Measurements from ENCODE around the gene ERC1.
"Not testable (repeated sequence)": the region's sequence is repeated elsewhere in the genome, so short reads cannot be mapped to it uniquely, and the experiment has no call there.

Gene ERC1

DNA sequence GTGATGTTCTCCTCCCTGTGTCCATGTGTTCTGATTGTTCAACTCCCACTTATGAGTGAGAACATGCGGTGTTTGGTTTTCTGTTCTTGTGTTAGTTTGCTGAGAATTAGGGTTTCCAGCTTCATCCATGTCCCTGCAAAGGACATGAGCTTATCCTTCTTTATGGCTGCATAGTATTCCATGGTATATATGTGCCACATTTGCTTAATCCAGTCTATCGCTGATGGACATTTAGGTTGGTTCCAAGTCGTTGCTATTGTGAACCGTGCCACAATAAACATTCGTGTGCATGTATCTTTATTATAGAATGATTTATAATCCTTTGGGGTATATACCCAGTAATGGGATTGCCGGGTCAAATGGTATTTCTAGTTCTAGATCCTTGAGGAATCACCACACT is 264.1 kb downstream of the ERC1 start:
- not testable (repeated sequence) for DNase-seq

DNA sequence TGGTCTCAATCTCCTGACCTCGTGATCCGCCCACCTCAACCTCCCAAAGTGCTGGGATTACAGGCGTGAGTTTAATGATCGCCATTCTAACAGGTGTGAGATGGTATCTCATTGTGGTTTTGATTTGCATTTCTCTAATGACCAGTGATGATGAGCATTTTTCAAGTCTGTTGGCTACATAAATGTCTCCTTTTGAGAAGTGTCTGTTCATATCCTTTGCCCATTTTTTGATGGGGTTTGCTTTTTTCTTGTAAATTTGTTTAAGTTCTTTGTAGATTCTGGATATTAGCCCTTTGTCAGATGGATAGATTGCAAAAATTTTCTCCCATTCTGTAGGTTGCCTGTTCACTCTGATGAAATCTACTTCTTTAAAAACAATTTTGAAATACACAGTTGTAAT is 264.8 kb downstream of the ERC1 start:
- DNase-seq: not testable (repeated sequence)

DNA sequence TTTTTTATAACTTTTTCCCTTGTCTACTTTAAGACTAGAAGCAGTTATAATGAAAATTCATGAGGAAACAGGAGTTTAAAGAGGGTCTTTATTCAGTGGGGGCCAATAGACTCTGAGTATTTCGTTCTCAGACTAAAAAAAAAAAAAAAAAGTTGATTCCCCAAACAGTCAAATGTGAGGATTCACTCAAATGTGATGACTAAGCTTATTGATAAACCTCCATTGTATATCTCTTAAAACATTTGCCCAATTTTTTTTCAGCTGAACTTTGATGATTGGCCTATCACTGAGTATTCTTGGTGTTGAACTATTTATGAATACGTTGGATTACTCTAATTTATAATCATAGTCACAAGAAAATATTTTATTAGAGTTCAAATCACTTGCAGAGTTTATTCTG is 265.3 kb downstream of the ERC1 start:
- no peak for DNase-seq

DNA sequence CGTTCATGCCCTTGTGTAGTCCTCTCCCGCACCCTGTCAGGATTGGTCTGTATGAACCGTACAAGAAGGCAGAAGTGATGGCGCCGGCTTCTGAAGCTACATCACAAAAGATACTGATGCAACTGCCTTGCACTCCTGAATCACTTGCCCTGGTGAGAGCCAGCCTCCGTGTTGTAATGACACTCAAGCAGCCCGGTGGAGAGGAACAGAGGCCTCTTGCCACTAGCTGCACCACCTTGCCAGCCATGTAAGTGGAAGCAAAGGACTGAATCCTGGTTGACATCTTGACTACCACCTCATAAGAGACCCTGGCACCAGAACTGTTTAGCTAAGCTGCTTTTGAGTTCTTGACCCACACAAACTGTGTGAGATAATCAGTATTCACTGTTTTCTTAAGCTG is 266.0 kb downstream of the ERC1 start:
- DNase-seq: no peak

DNA sequence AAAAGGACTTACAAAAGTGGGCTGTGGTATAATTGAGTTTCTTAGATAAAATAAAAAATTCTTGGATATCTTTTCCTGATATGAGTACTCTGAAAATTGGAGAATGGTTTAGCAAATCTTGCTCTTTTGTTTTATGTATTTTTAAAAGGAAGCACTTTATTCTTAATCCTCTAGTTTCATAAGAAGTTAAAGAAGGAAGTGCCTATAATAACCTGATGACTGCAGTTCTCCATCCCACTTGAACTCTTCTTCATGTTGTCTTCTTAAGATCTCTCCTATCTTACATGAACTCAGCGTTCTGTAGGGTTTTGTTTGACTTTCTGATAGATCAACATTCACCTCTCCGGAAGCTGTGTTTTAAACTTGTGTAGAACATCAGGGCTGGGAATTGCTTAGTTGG is 271.0 kb downstream of the ERC1 start:
- no peak for DNase-seq

DNA sequence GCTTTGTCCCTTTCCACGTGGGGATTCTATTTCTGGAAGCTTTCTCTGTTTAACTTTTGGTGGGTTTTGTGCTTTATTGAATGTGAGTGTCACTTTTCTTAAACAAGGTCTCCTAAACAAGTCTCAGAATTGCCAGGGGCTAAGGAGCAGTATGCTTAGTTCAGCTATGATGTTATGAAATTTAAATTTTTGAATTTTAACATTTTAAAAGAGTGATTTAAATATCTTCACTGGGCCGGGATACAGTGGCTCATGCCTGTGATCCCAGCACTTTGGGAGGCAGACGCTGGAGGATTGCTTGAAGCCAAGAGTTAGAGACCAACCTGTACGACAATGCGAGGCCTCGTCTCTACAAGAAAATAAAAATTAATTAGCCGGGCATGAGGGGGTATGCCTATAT is 276.2 kb downstream of the ERC1 start:
- no peak for DNase-seq

DNA sequence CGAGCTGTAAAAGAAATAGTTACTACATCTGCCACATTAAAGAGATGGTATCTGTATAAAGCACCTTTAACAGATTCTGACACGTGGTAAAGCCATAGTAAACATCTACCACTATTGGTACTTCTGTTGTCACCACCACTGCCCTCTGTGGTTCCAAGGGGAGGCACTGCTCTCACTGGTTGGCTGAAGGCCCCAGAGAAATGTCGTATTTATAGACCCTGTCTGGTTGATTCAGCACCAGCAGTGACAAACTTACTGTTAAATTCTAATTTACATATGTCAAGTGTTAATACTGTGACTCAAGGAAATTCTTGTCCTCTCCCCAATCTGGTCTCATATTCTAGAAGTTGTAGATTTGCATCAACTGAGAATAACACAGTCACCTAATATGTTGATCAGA is 281.1 kb downstream of the ERC1 start:
- no peak for DNase-seq

DNA sequence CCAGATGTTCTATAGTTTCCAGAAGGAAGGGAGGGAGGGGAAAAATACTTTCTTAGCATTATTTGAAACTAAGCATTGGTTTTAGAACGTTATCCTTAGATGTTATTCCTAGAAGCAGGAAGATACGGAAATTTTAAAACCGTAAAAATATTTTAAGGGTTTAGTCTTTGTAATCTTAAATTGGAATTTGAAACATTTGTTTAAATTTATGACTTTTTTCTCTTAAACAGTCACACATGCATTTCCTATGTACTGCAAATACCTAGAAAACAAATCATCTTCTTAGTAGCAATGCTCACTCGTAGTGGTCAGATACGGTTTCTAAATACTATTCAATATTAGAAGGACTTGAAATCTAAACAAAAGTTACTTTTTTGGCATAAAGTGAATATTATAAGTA is 282.0 kb downstream of the ERC1 start:
- DNase-seq: no peak

DNA sequence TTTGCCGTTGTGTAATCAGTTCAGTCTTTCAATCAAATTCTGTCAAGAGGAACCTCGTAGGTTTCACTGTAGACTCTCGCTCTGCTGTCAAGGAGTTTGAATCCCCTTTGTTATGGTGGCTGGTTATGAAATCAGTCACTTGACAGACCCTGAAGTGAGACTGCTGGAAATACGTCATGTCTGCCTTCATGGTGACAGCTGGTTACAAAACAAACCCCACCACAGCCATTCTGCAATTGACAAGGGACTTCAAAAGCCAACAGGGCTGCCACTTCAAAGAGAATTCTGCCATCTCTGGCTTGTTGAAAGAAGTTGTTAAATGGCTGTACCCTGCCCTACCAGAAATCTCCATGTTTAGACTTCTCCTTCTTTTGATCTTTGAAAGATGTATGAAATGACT is 286.9 kb downstream of the ERC1 start:
- peak; percentile 20 for DNase-seq

DNA sequence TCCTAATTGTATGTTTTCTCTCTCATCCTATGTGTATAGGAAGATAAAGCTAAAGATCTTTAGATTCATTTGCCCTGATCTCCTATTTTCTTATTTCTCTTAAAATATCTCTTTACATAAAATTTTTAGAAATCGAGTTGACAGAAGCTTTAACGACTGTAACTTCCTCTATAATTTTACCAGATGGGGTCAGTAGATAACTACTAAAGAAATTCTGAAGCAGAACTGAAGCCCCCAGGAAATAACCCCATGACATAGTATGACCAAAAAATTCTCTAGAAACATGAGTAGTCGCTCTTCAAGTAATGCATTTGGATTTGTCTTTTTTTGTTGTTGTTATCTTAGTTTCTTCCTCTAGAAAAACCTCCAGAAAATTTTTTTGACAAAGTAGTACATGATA is 288.0 kb downstream of the ERC1 start:
- DNase-seq: no peak

DNA sequence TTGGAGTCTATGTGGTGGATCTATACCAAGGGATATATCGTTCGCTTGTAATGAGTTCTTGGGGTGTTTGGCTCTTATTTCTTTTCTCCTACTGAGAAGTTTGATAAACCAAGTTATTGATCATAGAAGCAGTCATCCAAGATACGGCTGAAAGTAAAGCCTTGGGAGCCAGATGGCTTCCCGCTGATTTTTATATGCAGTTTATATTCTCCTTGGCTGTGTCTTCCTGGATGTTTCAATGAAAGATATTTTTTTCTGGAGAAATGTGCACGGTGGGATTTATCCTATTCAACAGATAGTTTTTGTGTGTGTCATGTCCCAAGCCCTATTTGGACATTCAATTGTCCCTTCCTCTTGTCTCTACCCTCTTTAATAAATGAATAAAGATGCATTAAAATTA is 289.0 kb downstream of the ERC1 start:
- no peak for DNase-seq

DNA sequence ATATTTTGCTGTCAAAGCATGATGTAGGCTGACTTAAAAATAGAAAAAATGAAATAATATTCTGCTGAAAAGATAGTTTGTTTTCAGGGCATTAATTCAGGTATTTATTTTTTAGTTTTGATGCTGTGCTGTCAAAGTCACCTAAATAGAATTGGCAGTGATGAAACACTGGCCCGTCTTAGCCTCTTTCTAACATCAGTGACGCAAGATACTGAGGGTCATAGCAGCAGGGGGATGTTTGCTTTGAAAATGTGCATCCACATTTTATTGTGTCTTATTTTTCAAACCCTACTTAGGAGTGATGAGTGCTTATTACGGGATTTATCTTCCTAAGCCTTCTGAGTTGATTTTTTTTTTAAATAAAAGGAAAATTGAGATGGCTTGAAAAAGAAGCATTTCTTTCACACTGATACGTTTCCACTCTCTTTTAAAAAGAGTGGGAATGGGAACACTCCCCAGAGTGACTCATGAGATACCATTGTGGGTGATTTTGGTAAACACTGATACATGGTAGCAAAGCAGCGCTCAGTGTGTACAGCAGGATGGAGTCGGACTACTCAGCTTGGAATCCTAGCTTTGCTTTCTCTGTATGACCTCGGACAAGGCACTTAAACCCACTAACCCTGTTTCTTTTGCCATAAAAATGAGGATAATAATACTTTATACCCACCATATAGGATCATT is 290.8 kb downstream of the ERC1 start:
- no peak for DNase-seq

DNA sequence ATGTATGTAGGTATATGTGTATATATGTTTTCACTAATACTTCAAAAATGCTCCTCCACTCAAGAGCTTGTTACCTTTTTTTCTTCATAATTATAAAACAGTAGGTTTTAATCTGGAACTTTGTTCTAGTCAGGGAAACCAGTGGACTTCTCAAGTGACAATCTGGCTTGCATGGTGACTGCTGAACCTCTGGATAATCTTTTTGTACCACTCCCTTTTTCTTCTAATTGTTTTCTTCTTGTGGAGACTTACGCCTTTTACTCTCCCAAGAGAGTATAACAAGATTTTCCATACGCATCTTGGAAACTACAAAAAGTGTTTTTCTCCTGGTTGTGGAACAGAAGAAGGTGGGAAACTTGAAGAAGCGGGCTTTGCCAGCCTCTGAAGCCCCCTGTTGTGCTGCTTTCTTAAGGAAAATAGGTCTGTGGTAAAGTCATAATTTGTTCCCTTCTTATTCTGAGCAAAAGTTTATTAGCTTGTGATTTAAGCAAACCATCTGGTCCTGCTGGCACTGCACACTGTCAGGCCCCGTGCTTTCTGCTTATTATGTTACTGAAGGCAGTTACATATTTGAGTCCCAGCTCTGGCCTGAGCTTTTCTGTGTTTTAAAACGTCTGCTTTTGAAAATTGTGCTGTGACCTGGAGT is 291.8 kb downstream of the ERC1 start:
- no peak for DNase-seq

DNA sequence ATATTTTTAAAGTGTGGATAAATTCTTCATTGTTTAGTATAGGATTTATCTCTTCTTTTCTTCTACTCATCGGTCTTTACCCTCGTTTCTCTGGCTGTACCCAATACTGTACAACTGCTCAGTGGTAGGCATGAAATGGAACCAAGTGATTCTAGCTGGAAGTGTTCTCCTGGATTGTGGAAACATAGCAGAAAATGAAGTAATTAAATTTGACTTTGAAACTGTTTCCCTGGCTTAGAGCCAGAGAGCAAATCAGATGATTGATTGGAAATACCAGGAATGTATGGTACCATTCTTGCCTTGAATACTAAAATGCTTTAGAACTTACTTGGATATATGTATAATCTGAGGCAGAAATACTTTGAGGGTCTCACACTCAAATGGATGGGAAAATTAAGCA is 292.3 kb downstream of the ERC1 start:
- DNase-seq: no peak

DNA sequence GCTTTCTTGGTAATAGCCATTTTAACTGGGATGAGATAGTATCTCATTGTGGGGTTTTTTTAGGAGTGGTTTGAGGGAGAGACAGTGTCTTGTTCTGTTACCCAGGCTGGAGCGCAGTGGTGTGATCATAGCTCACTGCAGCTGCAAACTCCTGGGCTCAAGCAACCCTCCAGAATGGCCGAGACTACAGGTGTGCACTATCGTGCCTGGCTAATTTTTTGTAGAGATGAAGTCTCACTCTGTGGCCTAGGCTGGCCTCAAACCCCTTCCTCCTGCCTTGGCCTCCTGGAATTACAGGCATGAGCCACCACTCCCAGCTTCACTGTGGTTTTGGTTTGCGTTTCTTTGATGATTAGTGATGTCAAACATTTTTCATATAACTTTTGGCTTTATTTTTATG is 293.6 kb downstream of the ERC1 start:
- no peak for DNase-seq

DNA sequence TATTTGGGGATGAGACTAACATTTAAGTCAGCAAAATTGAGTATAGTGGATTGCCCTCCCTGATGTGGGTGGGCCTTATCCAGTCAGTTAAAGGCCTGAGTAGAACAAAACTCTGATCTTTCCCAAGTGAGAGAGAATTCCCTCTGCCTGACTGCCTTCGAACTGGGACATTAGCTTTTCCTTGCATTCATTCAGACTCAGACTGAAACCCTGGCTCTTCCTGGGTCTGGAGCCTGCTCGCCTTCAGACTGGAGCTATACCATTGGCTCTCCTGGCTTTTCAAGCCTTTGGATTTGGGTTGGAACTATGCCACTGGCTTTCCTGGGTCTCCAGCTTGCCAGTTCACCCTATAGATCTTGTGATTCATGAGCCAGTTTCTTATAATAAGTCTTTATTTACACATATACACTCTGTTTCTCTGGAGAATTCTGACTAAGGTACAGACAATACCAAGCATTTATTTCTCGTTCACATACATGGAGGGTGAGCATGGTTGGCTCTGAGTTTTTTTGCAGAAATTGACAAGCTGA is 296.5 kb downstream of the ERC1 start:
- no peak for DNase-seq

DNA sequence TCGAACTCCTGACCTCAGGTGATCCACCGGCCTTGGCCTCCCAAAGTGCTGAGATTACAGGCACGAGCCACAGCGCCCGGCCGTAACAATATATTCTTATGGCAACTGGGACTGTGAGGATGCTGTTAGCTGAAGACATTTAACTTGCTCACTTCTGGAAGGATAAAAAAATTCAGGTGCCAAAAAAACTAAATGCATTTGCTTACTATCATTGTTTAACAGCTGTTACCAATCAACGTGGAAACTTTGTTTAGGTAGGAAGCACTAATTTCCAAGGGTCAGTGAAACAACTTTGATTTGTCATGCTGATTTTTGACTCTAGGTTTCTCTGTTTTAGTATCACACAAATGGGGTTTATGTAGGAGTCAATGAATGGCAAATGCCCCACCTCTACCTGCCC is 297.3 kb downstream of the ERC1 start:
- DNase-seq: no peak

DNA sequence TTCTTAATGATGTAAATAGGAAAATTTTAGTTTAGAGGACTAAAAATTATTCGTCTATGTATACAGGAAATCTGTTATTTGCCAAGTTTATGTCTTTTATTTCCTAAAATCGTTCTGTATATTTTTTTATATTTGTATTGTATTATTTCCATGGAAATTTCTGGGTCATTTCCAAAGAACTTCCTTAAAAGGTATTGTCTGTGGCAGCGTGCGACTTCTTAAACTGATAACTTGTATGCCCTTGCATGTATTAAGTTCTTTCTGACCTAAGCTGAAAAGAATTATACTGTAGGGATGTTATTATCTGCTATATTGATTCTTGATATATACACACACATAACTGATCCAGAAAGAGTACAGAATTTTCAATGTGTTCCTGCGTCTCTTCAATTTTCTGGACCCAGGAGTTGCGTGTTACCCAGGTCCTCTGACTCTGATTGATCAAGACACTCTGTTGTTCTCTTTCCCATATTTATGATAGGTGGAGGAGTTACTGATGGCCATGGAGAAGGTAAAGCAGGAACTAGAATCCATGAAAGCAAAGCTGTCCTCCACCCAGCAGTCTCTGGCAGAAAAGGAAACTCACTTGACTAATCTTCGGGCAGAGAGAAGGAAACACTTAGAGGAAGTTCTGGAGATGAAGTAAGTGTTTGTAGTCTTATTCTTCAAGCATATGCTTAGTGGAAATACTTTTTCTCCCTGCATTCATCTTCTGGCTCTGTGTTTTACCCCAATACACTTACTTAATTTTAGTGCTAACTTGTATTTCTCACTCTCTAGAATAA is 298.5 kb downstream of the ERC1 start:
- no peak for DNase-seq

DNA sequence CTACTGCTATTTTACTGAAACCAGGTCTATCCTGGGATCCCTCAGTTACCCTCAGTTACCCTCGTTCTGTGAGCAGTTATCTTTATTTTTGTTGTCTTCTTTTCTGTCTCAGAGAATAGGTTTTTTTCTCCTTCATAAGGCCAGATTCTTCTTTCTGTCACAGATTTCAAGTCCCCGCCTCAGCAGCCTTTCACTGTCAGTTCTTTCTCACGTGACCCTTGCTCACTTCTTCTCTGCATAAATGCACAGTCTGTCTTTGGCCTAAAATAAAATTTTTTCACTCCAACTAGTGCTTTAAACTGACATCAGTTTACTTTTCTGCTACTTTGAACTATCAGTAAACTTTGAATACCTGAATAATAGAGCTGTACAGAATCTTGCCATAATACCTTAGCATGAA is 299.7 kb downstream of the ERC1 start:
- no peak for DNase-seq

DNA sequence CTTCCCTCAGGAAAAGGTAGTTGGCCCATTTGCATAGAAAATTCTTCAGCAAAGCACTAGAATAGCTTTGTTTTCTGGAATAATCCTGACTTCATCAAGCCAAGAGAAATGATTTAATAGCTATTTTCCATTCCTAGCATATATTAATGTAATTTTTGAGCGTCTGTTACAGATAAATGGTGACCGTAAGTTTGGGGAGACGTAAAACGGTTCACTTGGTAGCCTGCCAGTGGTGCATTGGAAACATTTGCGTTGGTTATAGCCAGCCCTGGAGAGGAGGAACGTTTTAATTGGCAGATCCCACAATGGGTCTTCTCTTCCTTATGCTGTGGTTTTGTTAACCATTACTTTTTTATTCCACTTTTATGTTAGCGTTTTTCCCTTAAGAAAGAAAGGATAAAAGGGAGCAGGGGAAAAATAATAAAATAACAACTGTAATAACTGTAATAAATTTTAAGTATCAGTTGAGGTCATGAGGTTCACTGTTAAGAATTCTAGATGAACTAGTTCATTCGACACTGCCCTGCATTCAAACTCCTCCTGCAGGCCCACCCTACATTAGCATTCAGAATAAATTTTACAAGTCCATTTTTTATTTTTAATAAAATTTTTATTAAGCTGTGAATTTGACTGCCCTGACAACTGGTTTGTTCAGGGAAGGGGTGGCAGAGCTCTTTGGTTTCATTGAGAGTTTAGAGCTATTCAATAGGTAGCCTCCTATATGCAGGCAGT is 300.7 kb downstream of the ERC1 start:
- DNase-seq: no peak

DNA sequence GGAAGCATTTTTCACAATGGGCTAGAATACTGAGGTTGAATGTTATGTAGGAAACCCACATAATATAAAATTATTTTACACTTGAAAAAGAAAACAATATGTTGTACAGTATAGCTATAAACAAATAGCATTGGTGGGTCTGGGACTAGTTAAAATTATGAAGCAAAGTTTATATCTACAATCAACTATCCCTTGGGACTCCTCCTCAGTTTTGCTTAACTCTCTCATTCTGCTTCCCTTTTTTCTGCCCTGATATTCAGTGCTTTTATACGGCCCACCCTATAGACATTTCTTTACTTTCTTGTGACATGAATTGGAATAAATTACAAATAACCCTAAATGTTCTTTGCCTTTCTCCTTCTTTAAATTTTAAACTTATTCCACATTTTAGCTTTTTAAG is 302.9 kb downstream of the ERC1 start:
- no peak for DNase-seq

DNA sequence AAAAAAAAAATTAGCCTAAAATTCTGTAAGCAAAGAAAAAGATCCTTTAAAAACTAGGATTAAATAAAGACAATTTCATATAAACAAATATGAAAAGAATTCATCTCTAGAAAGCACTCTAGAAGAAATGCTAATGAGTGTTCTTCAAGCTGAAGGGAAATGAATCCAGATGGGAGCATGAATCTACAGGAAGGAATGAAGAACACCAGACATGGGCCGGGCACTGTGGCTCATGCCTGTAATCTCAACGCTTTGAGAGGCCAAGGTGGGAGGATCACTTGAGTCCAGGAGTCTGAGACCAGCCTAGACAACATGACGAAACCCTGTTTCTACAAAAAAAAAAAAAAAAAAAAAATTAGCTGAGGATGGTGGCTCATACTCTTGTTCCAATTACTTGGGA is 306.2 kb downstream of the ERC1 start:
- no peak for DNase-seq

DNA sequence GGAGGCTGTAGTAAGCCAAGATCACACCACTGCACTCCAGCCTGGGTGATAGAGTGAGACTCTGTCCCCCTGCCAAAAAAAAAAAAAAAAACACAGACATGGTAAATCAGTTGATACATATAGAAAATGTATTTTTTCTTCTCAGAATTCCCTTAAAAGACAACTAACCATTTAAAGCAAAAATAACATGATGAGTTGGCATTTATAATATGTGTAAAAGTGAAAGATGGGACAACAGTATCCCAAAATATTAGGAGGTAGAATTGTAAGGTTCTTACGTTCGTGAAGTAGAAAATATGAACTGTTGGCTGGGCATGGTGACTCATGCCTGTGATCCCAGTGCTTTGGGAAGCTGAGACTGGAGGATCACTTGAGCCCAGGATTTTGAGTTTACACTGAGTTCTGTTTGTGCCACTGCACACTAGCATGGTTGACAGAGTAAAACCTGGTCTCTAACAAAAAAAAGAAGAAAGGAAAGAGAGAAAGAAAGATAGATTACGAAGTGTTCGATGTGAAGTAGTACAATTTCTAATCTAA is 306.7 kb downstream of the ERC1 start:
- DNase-seq: no peak

Measured in activated CD8-positive, alpha-beta memory T cell treated with anti-CD3 and anti-CD28 coated beads, Interleukin-2, amount 50 U/mL, for 4 hours (primary cell).